HFF-Myc (cell line): ENCODE measurements around the gene EPG5.

Source experiments
- DNase-seq: peaks from one replicate; pipeline ENCODE4 v3.0.0-alpha.2; 2011; ENCODE audit warnings: low read depth; ENCODE audit errors: extremely low read depth
- H3K4me3 ChIP-seq: replicated peaks from 2 replicates; pipeline ENCODE4 v1.5.1; 2011; ENCODE audit warnings: low read depth, mild to moderate bottlenecking, control low read depth, low read length
- CTCF ChIP-seq: IDR thresholded peaks from 2 replicates; pipeline ENCODE4 v1.5.1; 2012; ENCODE audit warnings: mild to moderate bottlenecking, low read depth, low read length, control low read depth; ENCODE audit errors: missing control alignments

The EPG5 gene

GRCh38 chr18:45876161-45876560 is 91.0 kb downstream of the EPG5 start:
- no peak for DNase-seq
- no peak overlapping the region for H3K4me3 ChIP-seq
- TF ChIP-seq CTCF = no peak

DNA sequence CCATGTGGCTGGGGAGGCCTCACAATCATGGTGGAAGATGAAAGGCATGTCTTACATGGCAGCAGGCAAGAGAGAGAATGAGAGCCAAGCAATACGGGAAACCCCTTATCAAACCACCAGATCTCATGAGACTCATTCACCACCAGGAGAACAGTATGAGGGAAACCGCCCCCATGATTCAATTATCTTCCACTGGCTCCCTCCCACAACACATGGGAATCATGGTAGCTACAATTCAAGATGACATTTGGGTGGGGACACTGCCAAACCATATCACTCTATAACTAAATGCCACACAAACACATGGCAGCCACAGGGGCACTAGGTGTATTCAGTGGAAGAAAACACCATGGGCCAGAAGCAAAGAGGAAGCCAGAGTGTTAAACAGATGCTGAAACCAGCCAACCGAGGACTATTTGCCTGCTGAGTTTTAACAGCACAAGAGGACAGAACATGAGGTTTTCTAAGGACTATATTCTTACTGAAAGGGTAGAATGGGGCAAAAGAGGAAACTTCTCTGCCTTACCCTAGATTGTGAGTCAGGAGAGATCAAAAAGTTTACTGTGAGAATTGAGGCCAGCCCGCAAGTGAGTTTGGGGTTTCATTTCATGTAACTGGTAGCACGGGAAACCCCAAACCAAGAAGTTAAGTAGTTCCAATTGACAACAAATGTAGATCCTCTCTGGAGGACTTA is 92.5 kb downstream of the EPG5 start:
- TF ChIP-seq CTCF = no peak
- DNase-seq = no peak

GRCh38 chr18:45871431-45872084 is 95.6 kb downstream of the EPG5 start:
- TF ChIP-seq CTCF = no peak

More for the DNA sequence above, 92.5 kb downstream of the EPG5 start:
- no peak overlapping the region for H3K4me3 ChIP-seq

DNA sequence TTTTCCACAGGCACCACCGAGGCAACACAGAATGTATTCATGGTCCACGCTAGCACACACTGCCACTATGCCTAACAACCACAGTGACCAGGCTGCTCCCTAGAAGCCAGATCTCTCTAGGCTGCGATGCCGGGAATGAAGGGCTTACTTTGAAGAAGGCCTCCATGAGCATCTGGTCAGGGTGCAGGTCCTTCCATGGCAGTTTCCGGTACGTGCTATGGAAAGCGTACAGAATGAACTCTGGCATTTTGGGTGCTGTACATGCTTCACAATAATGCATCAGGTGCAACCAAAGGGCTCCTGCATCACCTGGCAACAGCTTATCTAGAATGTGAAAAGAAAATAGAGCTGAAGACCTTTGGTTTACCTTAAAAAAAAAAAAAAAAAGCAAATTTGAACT is 96.7 kb downstream of the EPG5 start:
- H3K4me3 ChIP-seq = no peak overlapping the region
- no peak for TF ChIP-seq CTCF
- no peak for DNase-seq

More at GRCh38 chr18:45871431-45872084, 95.6 kb downstream of the EPG5 start:
- no peak overlapping the region for H3K4me3 ChIP-seq
- no peak for DNase-seq

DNA sequence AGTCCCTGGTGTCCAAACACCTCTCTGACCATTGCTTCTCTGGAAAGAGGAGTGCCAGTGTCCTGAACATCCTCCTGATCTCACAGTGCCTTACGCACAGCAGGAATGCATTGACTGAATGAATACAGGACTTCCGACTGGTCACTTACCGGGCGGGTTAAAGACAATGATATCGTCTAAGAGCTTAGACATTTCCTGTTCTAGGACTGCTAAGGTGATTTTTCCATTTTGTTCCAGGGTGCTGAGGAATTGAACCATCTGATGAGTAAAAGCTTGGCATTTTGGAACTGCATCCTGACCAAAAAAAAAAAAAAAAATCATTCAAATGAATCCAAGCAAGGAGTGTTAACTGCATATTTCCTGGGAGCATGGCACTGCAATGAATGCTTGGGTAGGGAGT is 101.7 kb downstream of the EPG5 start:
- no peak for TF ChIP-seq CTCF
- DNase-seq = no peak
- no peak overlapping the region for H3K4me3 ChIP-seq

DNA sequence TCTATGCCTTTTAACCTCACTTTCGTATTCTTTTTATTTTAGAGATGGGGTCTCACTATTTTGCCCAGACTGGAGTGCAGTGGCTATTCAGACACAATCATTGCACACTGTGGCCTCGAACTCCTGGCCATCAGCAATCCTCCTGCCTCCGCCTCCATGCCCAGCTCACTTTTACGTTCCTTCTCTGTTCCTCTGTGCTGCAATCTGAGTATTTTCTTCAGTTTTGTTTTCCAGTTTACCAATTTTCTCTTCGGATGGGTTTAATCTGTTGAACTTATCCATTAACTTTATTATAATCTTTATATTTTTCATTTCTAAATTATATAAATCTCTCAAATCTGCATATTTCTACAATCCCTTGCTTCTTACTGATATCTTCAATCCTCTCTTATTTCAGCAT is 103.0 kb downstream of the EPG5 start:
- DNase-seq = no peak

More for the DNA sequence above, 103.0 kb downstream of the EPG5 start:
- TF ChIP-seq CTCF = no peak
- no peak overlapping the region for H3K4me3 ChIP-seq
